Prostate gland (tissue), 2 donors: ENCODE data around the gene LGALS3. TPM values are rescaled to one million over a fixed set of nuclear protein-coding genes. Genes with fewer than 3 reads are reported as not detected.

Experiments used
- DNase-seq: peaks from one replicate; pipeline ENCODE4 v3.0.0-alpha.2; 2019; ENCODE audit warnings: low spot score
- H3K27ac ChIP-seq, 2 donors: fragments of 200-600 bp; sonication (generic); 2 replicates each; pipeline ENCODE4 v1.5.1; 2017 to 2019
- H3K27me3 ChIP-seq: fragments of 200-600 bp; sonication (generic); replicated peaks from 2 replicates; pipeline ENCODE4 v1.5.1; 2019; ENCODE audit not compliant: insufficient read depth
- H3K36me3 ChIP-seq, 2 donors: fragments of 200-600 bp; sonication (generic); 1 replicate in 1 of 2; 2 replicates in 1 of 2; pipeline versions ENCODE4 v1.5.1 to v1.8.1; 2017 to 2019
- H3K4me1 ChIP-seq: fragments of 200-600 bp; sonication (generic); replicated peaks from 2 replicates; pipeline ENCODE4 v1.5.1; 2019
- H3K4me3 ChIP-seq, 2 donors: fragments of 200-600 bp; sonication (generic); 2 replicates each; pipeline ENCODE4 v1.5.1; 2017 to 2019
- H3K9me3 ChIP-seq: fragments of 200-600 bp; sonication (generic); 2 replicates; pipeline ENCODE4 v1.5.1; 2017
- CTCF ChIP-seq, 4 experiments: fragments of 200-600 bp in 2 of 4; fragments of 450-650 bp in 2 of 4; sonication (generic) in 2 of 4; IDR thresholded peaks; 1 replicate in 3 of 4; 2 replicates in 1 of 4; pipeline ENCODE4 v1.5.1; 2016 to 2019; ENCODE audit warnings: antibody characterized with exemption in 4 of 4, mild to moderate bottlenecking in 2 of 4, moderate library complexity in 2 of 4
- POLR2A ChIP-seq: fragments of 450-650 bp; IDR thresholded peaks from one replicate; pipeline ENCODE4 v1.6.1; 2016; ENCODE audit warnings: antibody characterized with exemption, mild to moderate bottlenecking
- POLR2AphosphoS5 ChIP-seq: sonication (generic); formaldehyde crosslinking; IDR thresholded peaks from one replicate; pipeline ENCODE4 v1.6.1; 2017; ENCODE audit warnings: antibody characterized with exemption
- WGBS: methylation state at CpG from one replicate; pipeline ENCODE4 v1.1.5; 2018; 5-methylcytosine and 5-hydroxymethylcytosine counted together
- intact Hi-C: fragments of 100-400 bp; cut with DNase I; formaldehyde crosslinking; loops from one replicate; pipeline ENCODE4 v1.14.2; 2022
- total RNA-seq, 2 donors: library from RNA; depleted of rRNA; stranded (reverse); fragments of >200 nt; gene quantifications; one replicate each; pipeline ENCODE4 v1.1.0, GENCODE V29; 2016

LGALS3 gene
- total RNA-seq, 2 donors from 2014 or later = 334 to 400 TPM

DNA sequence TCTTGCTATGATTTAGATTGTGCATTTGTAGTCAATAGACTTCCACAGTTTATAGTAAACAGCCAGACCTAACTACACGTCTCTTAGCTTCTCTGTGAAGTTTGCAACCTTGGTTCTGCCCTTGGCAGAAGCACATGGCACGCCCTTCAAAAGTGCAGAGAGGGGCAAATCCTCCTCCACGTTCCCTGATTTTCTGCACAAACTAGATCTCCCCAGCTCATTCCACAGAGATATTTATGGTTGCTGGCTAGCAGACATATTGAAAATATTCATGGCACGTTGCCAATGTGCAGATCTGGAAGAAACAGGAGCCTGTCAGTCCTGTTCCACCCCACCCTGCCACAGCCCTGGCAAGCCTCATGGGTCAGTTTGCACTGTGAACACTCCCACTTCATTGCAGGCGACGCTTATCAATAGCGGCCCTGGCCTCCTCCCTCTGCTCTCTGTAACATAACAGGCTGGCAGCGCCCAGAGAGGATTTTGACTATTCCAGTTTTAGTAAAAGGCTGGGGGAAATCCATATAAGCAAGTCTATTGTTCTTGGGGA lies 6.5 kb upstream of the LGALS3 start:
- intact Hi-C loops = no loop called here

DNA sequence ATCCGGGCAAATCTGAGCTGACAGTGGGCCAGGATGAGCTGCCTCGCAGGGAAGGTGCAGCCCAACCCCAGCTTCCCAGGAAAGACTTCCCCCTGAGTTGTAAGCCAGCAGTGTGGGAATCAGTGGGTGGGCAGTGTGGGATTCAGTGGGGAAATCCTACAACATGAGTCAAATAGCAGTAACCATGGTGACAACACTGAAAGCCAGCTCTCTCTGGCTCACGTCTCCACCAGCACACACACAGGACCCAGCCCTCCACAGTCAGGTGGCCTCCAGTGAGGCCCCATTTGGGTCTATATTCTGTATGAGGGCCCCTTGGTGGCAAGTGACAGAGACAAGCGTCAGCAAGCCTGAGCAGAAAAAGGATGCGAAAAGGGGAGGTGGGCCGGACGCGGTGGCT lies 6.0 kb upstream of the LGALS3 start:
- DNase-seq = no peak
- Histone ChIP-seq H3K4me3 (no peak overlapping the region), H3K36me3 (no peaks in the 10 kb centered on the region), H3K4me1 (peaks cover 23% of the 10 kb centered on the region), H3K27ac (peak overlapping the region; percentile 45), H3K27me3 (no peaks in the 10 kb centered on the region), H3K9me3 (no peaks in the 10 kb centered on the region)
- TF ChIP-seq CTCF (IDR thresholded peaks at IDR 0.05) (no peak), POLR2AphosphoS5 (no peak), POLR2A (no peak)
- 72% methylated on average over 8 of the region's 8 CpGs for WGBS
- intact Hi-C loops = no loop called here

More for the DNA sequence above, 6.5 kb upstream of the LGALS3 start:
- H3K27ac ChIP-seq = peak overlapping the region; percentile 45
- no peaks in the 10 kb centered on the region for H3K27me3 ChIP-seq
- H3K36me3 ChIP-seq = no peaks in the 10 kb centered on the region
- no peaks in the 10 kb centered on the region for H3K9me3 ChIP-seq
- WGBS = 26% methylated on average over 8 of the region's 8 CpGs
- peaks cover 27% of the 10 kb centered on the region for H3K4me1 ChIP-seq
- DNase-seq = peak; percentile 69
- H3K4me3 ChIP-seq = no peak overlapping the region
- TF ChIP-seq POLR2AphosphoS5 = peak; percentile 58
- no peak for TF ChIP-seq POLR2A

GRCh38 chr14:55123852-55124639 lies 5.0 kb upstream of the LGALS3 start:
- Histone ChIP-seq H3K27me3 (no peaks in the 10 kb centered on the region), H3K27ac (no peak overlapping the region), H3K9me3 (no peaks in the 10 kb centered on the region), H3K36me3 (no peaks in the 10 kb centered on the region), H3K4me1 (peaks cover 18% of the 10 kb centered on the region), H3K4me3 (no peak overlapping the region)
- TF ChIP-seq POLR2AphosphoS5 = no peak
- TF ChIP-seq CTCF (IDR thresholded peaks at IDR 0.05) = no peak
- no peak for TF ChIP-seq POLR2A
- 74% methylated on average over 9 of the region's 9 CpGs for WGBS
- no peak for DNase-seq
- intact Hi-C loops = no loop called here

GRCh38 chr14:55124774-55125386 lies 4.2 kb upstream of the LGALS3 start:
- no peak for DNase-seq
- no peaks in the 10 kb centered on the region for H3K36me3 ChIP-seq
- peaks cover 18% of the 10 kb centered on the region for H3K4me1 ChIP-seq
- no peak overlapping the region for H3K4me3 ChIP-seq
- TF ChIP-seq POLR2AphosphoS5 = no peak
- no peak for TF ChIP-seq POLR2A
- no peak for TF ChIP-seq CTCF (IDR thresholded peaks at IDR 0.05)
- H3K9me3 ChIP-seq = no peaks in the 10 kb centered on the region
- intact Hi-C loops = loop anchor here (5.0 kb wide), 1 partner anchor 33 kb away; no protein-coding TSS in a partner anchor
- 88% methylated on average over 8 of the region's 8 CpGs for WGBS
- no peak overlapping the region for H3K27ac ChIP-seq
- no peaks in the 10 kb centered on the region for H3K27me3 ChIP-seq

DNA sequence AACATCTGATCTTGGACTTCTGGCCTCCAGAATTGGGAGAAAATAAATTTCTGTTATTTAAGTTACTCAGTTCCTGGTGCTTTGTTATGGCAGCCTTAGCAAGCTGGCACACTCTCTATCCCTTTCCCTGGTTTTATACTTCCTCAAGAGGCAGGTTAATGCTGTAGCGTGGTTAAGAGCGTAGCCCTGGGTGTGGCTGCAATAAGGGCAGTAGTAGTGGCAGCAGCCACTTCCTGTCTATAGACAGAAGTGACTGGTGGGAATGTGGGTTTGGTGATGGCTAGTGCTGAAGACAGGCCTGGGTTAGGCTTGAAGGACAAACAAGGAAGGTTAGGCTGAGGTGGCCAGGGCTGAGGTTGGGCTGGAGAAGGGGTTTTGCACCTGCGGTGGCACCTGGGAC lies 3.6 kb upstream of the LGALS3 start:
- no peak overlapping the region for H3K27ac ChIP-seq
- DNase-seq = no peak

More for the DNA sequence above, 3.6 kb upstream of the LGALS3 start:
- 87% methylated on average over 3 of the region's 3 CpGs for WGBS
- no peak overlapping the region for H3K4me3 ChIP-seq
- intact Hi-C loops = loop anchor here (5.0 kb wide), 1 partner anchor 33 kb away; no protein-coding TSS in a partner anchor
- peaks cover 18% of the 10 kb centered on the region for H3K4me1 ChIP-seq
- H3K36me3 ChIP-seq = no peaks in the 10 kb centered on the region
- no peaks in the 10 kb centered on the region for H3K9me3 ChIP-seq
- TF ChIP-seq CTCF (IDR thresholded peaks at IDR 0.05) (no peak), POLR2AphosphoS5 (no peak), POLR2A (no peak)
- H3K27me3 ChIP-seq = no peaks in the 10 kb centered on the region
